ENCODE measurements around the gene MTOR. TPM values are rescaled to one million over a fixed set of nuclear protein-coding genes. Genes with fewer than 3 reads are reported as not detected.

The MTOR gene
- total and polyA plus RNA-seq, 2 donors, result 25.2 to 31.3 TPM

- Histone ChIP-seq H3K27ac (ENCODE audit: low read depth in 1 of 2, low read length in 1 of 2) (no peak overlapping the region), H3K27me3 (ENCODE audit: control insufficient read depth in 2 of 2, insufficient read depth in 1 of 2, low read length in 1 of 2) (no peaks in the 10 kb centered on the region), H3K4me3 (ENCODE audit: low read length in 2 of 2) (no peak overlapping the region), H3K9me3 (ENCODE audit: control insufficient read depth in 2 of 2, insufficient read depth in 1 of 2, low read length in 1 of 2) (no peaks in the 10 kb centered on the region), H3K4me1 (ENCODE audit: control insufficient read depth in 2 of 2, insufficient read depth in 2 of 2, low read length in 2 of 2) (no peaks in the 10 kb centered on the region), H3K36me3 (ENCODE audit: control insufficient read depth in 2 of 2, insufficient read depth in 2 of 2, low read length in 1 of 2) (peaks cover 58 to 74% of the 10 kb centered on the region in 2 donors)
- DNase-seq (ENCODE audit: low read depth in 6 of 9, low spot score in 9 of 9), result no peak
- WGBS, result 98% methylated on average over 2 of the region's 2 CpGs
Observed at GRCh38 chr1:11215381-11216005, 46.9 kb downstream of the MTOR start.

- Histone ChIP-seq H3K36me3 (ENCODE audit: control insufficient read depth in 2 of 2, insufficient read depth in 2 of 2, low read length in 1 of 2) (peaks cover 57 to 80% of the 10 kb centered on the region in 2 donors), H3K27ac (ENCODE audit: low read depth in 1 of 2, low read length in 1 of 2) (no peak overlapping the region), H3K27me3 (ENCODE audit: control insufficient read depth in 2 of 2, insufficient read depth in 1 of 2, low read length in 1 of 2) (no peaks in the 10 kb centered on the region), H3K4me1 (ENCODE audit: control insufficient read depth in 2 of 2, insufficient read depth in 2 of 2, low read length in 2 of 2) (no peaks in the 10 kb centered on the region), H3K4me3 (ENCODE audit: low read length in 2 of 2) (no peak overlapping the region), H3K9me3 (ENCODE audit: control insufficient read depth in 2 of 2, insufficient read depth in 1 of 2, low read length in 1 of 2) (no peaks in the 10 kb centered on the region)
- 84% methylated on average over 3 of the region's 3 CpGs for WGBS
- no peak for DNase-seq (ENCODE audit: low read depth in 6 of 9, low spot score in 9 of 9)
Observed at GRCh38 chr1:11214698-11215380, 47.5 kb downstream of the MTOR start.

- Histone ChIP-seq H3K27ac (ENCODE audit: low read depth in 1 of 2, low read length in 1 of 2) (no peak overlapping the region), H3K27me3 (ENCODE audit: control insufficient read depth in 2 of 2, insufficient read depth in 1 of 2, low read length in 1 of 2) (no peaks in the 10 kb centered on the region), H3K36me3 (ENCODE audit: control insufficient read depth in 2 of 2, insufficient read depth in 2 of 2, low read length in 1 of 2) (peaks cover 68 to 90% of the 10 kb centered on the region in 2 donors), H3K9me3 (ENCODE audit: control insufficient read depth in 2 of 2, insufficient read depth in 1 of 2, low read length in 1 of 2) (no peaks in the 10 kb centered on the region), H3K4me1 (ENCODE audit: control insufficient read depth in 2 of 2, insufficient read depth in 2 of 2, low read length in 2 of 2) (no peaks in the 10 kb centered on the region), H3K4me3 (ENCODE audit: low read length in 2 of 2) (no peak overlapping the region)
- no peak for DNase-seq (ENCODE audit: low read depth in 6 of 9, low spot score in 9 of 9)
- 97% methylated on average over 12 of the region's 12 CpGs for WGBS
Observed at GRCh38 chr1:11211925-11212587, 50.3 kb downstream of the MTOR start.

GRCh38 chr1:11211461-11211860 lies 50.9 kb downstream of the MTOR start:
- no peak for DNase-seq (ENCODE audit: low read depth in 6 of 9, low spot score in 9 of 9)
- no peak overlapping the region for H3K27ac ChIP-seq (ENCODE audit: low read depth in 1 of 2, low read length in 1 of 2)
- WGBS, result 98% methylated on average over 4 of the region's 4 CpGs
- no peaks in the 10 kb centered on the region for H3K27me3 ChIP-seq (ENCODE audit: control insufficient read depth in 2 of 2, insufficient read depth in 1 of 2, low read length in 1 of 2)
- H3K4me1 ChIP-seq (ENCODE audit: control insufficient read depth in 2 of 2, insufficient read depth in 2 of 2, low read length in 2 of 2), result no peaks in the 10 kb centered on the region
- peaks cover 68 to 93% of the 10 kb centered on the region in 2 donors for H3K36me3 ChIP-seq (ENCODE audit: control insufficient read depth in 2 of 2, insufficient read depth in 2 of 2, low read length in 1 of 2)
- no peaks in the 10 kb centered on the region for H3K9me3 ChIP-seq (ENCODE audit: control insufficient read depth in 2 of 2, insufficient read depth in 1 of 2, low read length in 1 of 2)
- H3K4me3 ChIP-seq (ENCODE audit: low read length in 2 of 2), result no peak overlapping the region

- Histone ChIP-seq H3K27ac (ENCODE audit: low read depth in 1 of 2, low read length in 1 of 2) (no peak overlapping the region), H3K4me1 (ENCODE audit: control insufficient read depth in 2 of 2, insufficient read depth in 2 of 2, low read length in 2 of 2) (no peaks in the 10 kb centered on the region), H3K36me3 (ENCODE audit: control insufficient read depth in 2 of 2, insufficient read depth in 2 of 2, low read length in 1 of 2) (peaks cover 64 to 88% of the 10 kb centered on the region in 2 donors), H3K9me3 (ENCODE audit: control insufficient read depth in 2 of 2, insufficient read depth in 1 of 2, low read length in 1 of 2) (no peaks in the 10 kb centered on the region), H3K27me3 (ENCODE audit: control insufficient read depth in 2 of 2, insufficient read depth in 1 of 2, low read length in 1 of 2) (no peaks in the 10 kb centered on the region), H3K4me3 (ENCODE audit: low read length in 2 of 2) (no peak overlapping the region)
- DNase-seq (ENCODE audit: low read depth in 6 of 9, low spot score in 9 of 9), result no peak
- WGBS, result 96% methylated on average over 6 of the region's 6 CpGs
Observed at GRCh38 chr1:11207898-11208611, 54.3 kb downstream of the MTOR start.

GRCh38 chr1:11204396-11205190 lies 57.8 kb downstream of the MTOR start:
- Histone ChIP-seq H3K4me1 (ENCODE audit: control insufficient read depth in 2 of 2, insufficient read depth in 2 of 2, low read length in 2 of 2) (no peaks in the 10 kb centered on the region), H3K36me3 (ENCODE audit: control insufficient read depth in 2 of 2, insufficient read depth in 2 of 2, low read length in 1 of 2) (peaks cover 48 to 72% of the 10 kb centered on the region in 2 donors), H3K27me3 (ENCODE audit: control insufficient read depth in 2 of 2, insufficient read depth in 1 of 2, low read length in 1 of 2) (no peaks in the 10 kb centered on the region), H3K4me3 (ENCODE audit: low read length in 2 of 2) (no peak overlapping the region), H3K27ac (ENCODE audit: low read depth in 1 of 2, low read length in 1 of 2) (no peak overlapping the region), H3K9me3 (ENCODE audit: control insufficient read depth in 2 of 2, insufficient read depth in 1 of 2, low read length in 1 of 2) (no peaks in the 10 kb centered on the region)
- no peak for DNase-seq (ENCODE audit: low read depth in 6 of 9, low spot score in 9 of 9)
- WGBS, result 97% methylated on average over 11 of the region's 11 CpGs

- no peaks in the 10 kb centered on the region for H3K4me1 ChIP-seq (ENCODE audit: control insufficient read depth in 2 of 2, insufficient read depth in 2 of 2, low read length in 2 of 2)
- WGBS, result 98% methylated on average over 2 of the region's 2 CpGs
- no peak for DNase-seq (ENCODE audit: low read depth in 6 of 9, low spot score in 9 of 9)
Observed at GRCh38 chr1:11198851-11199594, 63.3 kb downstream of the MTOR start.

GRCh38 chr1:11198257-11198656 lies 64.1 kb downstream of the MTOR start:
- H3K9me3 ChIP-seq (ENCODE audit: control insufficient read depth in 2 of 2, insufficient read depth in 1 of 2, low read length in 1 of 2), result no peaks in the 10 kb centered on the region
- H3K4me3 ChIP-seq (ENCODE audit: low read length in 2 of 2), result no peak overlapping the region
- no peaks in the 10 kb centered on the region for H3K4me1 ChIP-seq (ENCODE audit: control insufficient read depth in 2 of 2, insufficient read depth in 2 of 2, low read length in 2 of 2)
- no peak for DNase-seq (ENCODE audit: low read depth in 6 of 9, low spot score in 9 of 9)
- WGBS, result 95% methylated on average over 4 of the region's 4 CpGs
- no peak overlapping the region for H3K27ac ChIP-seq (ENCODE audit: low read depth in 1 of 2, low read length in 1 of 2)
- no peaks in the 10 kb centered on the region for H3K27me3 ChIP-seq (ENCODE audit: control insufficient read depth in 2 of 2, insufficient read depth in 1 of 2, low read length in 1 of 2)
- peaks cover 45 to 68% of the 10 kb centered on the region in 2 donors for H3K36me3 ChIP-seq (ENCODE audit: control insufficient read depth in 2 of 2, insufficient read depth in 2 of 2, low read length in 1 of 2)

More at GRCh38 chr1:11198851-11199594, 63.3 kb downstream of the MTOR start:
- Histone ChIP-seq H3K9me3 (ENCODE audit: control insufficient read depth in 2 of 2, insufficient read depth in 1 of 2, low read length in 1 of 2) (no peaks in the 10 kb centered on the region), H3K4me3 (ENCODE audit: low read length in 2 of 2) (no peak overlapping the region), H3K27ac (ENCODE audit: low read depth in 1 of 2, low read length in 1 of 2) (no peak overlapping the region), H3K36me3 (ENCODE audit: control insufficient read depth in 2 of 2, insufficient read depth in 2 of 2, low read length in 1 of 2) (peaks cover 42 to 65% of the 10 kb centered on the region in 2 donors), H3K27me3 (ENCODE audit: control insufficient read depth in 2 of 2, insufficient read depth in 1 of 2, low read length in 1 of 2) (no peaks in the 10 kb centered on the region)

Data from thymus (tissue), 11 donors.